ENCODE data around the gene SH2D1A. TPM values are rescaled to one million over a fixed set of nuclear protein-coding genes. Genes with fewer than 3 reads are reported as not detected.
A peak's percentile ranks its signal among the peaks of the same experiment; 100 is the strongest.
"Not testable (repeated sequence)": the region's sequence is repeated elsewhere in the genome, so short reads cannot be mapped to it uniquely, and the experiment has no call there.

Gene SH2D1A
- total RNA-seq, 3 donors from 2014 or later (not counting 1 experiment from before 2014, with no cell fraction given) = 58.4 to 73.6 (median 62.2) TPM

GRCh38 chrX:124406294-124407014 lies 60.1 kb downstream of the SH2D1A start:
- Histone ChIP-seq H3K4me1 (ENCODE audit: control insufficient read depth, insufficient read depth, low read length) (no peaks in the 10 kb centered on the region), H3K27ac (ENCODE audit: low read length) (no peak overlapping the region), H3K36me3 (ENCODE audit: control insufficient read depth, insufficient read depth, low read length) (no peaks in the 10 kb centered on the region), H3K9me3 (ENCODE audit: control insufficient read depth, insufficient read depth, low read length) (no peaks in the 10 kb centered on the region), H3K4me3 (ENCODE audit: low read length) (no peak overlapping the region), H3K27me3 (ENCODE audit: control insufficient read depth, insufficient read depth, low read length) (no peaks in the 10 kb centered on the region)
- intact Hi-C loops (cut with micrococcal nuclease) = no loop called here
- H3K27ac Mint-ChIP-seq = no peak overlapping the region
- no peaks in the 10 kb centered on the region for H3K4me1 Mint-ChIP-seq
- ATAC-seq = peak in 1 of 3 donors; percentile 81
- 51% methylated on average over 12 of the region's 12 CpGs for WGBS (ENCODE audit: insufficient coverage)
- no peak for TF ChIP-seq CTCF (IDR thresholded peaks at IDR 0.05)
- H3K9me3 Mint-ChIP-seq = no peaks in the 10 kb centered on the region
- H3K27me3 Mint-ChIP-seq (ENCODE audit: low read depth in 2 of 2) = peaks cover 0 to under 1% of the 10 kb centered on the region in 2 donors
- no peak overlapping the region for H3K4me3 Mint-ChIP-seq
- H3K36me3 Mint-ChIP-seq = no peaks in the 10 kb centered on the region
- DNase-seq = peak in 1 of 2 donors; percentile 74

GRCh38 chrX:124407226-124407625 lies 60.9 kb downstream of the SH2D1A start:
- no peak overlapping the region for H3K4me3 Mint-ChIP-seq
- no CpG with 5 or more reads among the region's 1 CpG for WGBS (ENCODE audit: insufficient coverage)
- no peak overlapping the region for H3K27ac Mint-ChIP-seq
- Histone ChIP-seq H3K4me1 (ENCODE audit: control insufficient read depth, insufficient read depth, low read length) (no peaks in the 10 kb centered on the region), H3K36me3 (ENCODE audit: control insufficient read depth, insufficient read depth, low read length) (no peaks in the 10 kb centered on the region), H3K9me3 (ENCODE audit: control insufficient read depth, insufficient read depth, low read length) (no peaks in the 10 kb centered on the region), H3K4me3 (ENCODE audit: low read length) (no peak overlapping the region), H3K27me3 (ENCODE audit: control insufficient read depth, insufficient read depth, low read length) (no peaks in the 10 kb centered on the region), H3K27ac (ENCODE audit: low read length) (no peak overlapping the region)
- H3K9me3 Mint-ChIP-seq = no peaks in the 10 kb centered on the region
- intact Hi-C loops (cut with micrococcal nuclease) = no loop called here
- DNase-seq (no peak), ATAC-seq (no peak)
- H3K27me3 Mint-ChIP-seq (ENCODE audit: low read depth in 2 of 2) = peaks cover 0 to 7% of the 10 kb centered on the region in 2 donors
- TF ChIP-seq CTCF (IDR thresholded peaks at IDR 0.05) = no peak
- H3K36me3 Mint-ChIP-seq = no peaks in the 10 kb centered on the region
- no peaks in the 10 kb centered on the region for H3K4me1 Mint-ChIP-seq

- H3K9me3 ChIP-seq (ENCODE audit: control insufficient read depth, insufficient read depth, low read length); H3K4me3 Mint-ChIP-seq; H3K9me3 Mint-ChIP-seq; H3K27me3 Mint-ChIP-seq (ENCODE audit: low read depth in 2 of 2); DNase-seq; H3K36me3 ChIP-seq (ENCODE audit: control insufficient read depth, insufficient read depth, low read length); H3K27me3 ChIP-seq (ENCODE audit: control insufficient read depth, insufficient read depth, low read length); intact Hi-C loops (cut with micrococcal nuclease); H3K4me1 ChIP-seq (ENCODE audit: control insufficient read depth, insufficient read depth, low read length); ATAC-seq; H3K4me3 ChIP-seq (ENCODE audit: low read length); H3K27ac Mint-ChIP-seq; H3K36me3 Mint-ChIP-seq; H3K27ac ChIP-seq (ENCODE audit: low read length); H3K4me1 Mint-ChIP-seq: not testable (repeated sequence)
- 88% methylated on average over 4 of the region's 6 CpGs for WGBS (ENCODE audit: insufficient coverage)
Measured at GRCh38 chrX:124408380-124408779, 62.0 kb downstream of the SH2D1A start.

GRCh38 chrX:124413244-124413643 lies 66.9 kb downstream of the SH2D1A start:
- no peaks in the 10 kb centered on the region for H3K4me1 ChIP-seq (ENCODE audit: control insufficient read depth, insufficient read depth, low read length)
- WGBS (ENCODE audit: insufficient coverage) = 94% methylated on average over 3 of the region's 6 CpGs
- H3K36me3 ChIP-seq (ENCODE audit: control insufficient read depth, insufficient read depth, low read length) = no peaks in the 10 kb centered on the region
- H3K4me1 Mint-ChIP-seq = peaks cover 0 to 5% of the 10 kb centered on the region in 2 donors
- no peak overlapping the region for H3K4me3 ChIP-seq (ENCODE audit: low read length)
- no peak for TF ChIP-seq CTCF (IDR thresholded peaks at IDR 0.05)
- no peak for DNase-seq
- H3K27ac Mint-ChIP-seq = no peak overlapping the region
- intact Hi-C loops (cut with micrococcal nuclease) = no loop called here
- ATAC-seq = no peak
- H3K27ac ChIP-seq (ENCODE audit: low read length) = no peak overlapping the region
- H3K27me3 ChIP-seq (ENCODE audit: control insufficient read depth, insufficient read depth, low read length) = no peaks in the 10 kb centered on the region
- H3K9me3 ChIP-seq (ENCODE audit: control insufficient read depth, insufficient read depth, low read length) = no peaks in the 10 kb centered on the region
- no peak overlapping the region for H3K4me3 Mint-ChIP-seq
- no peaks in the 10 kb centered on the region for H3K36me3 Mint-ChIP-seq
- H3K27me3 Mint-ChIP-seq (ENCODE audit: low read depth in 2 of 2) = peaks cover 0 to 7% of the 10 kb centered on the region in 2 donors
- no peaks in the 10 kb centered on the region for H3K9me3 Mint-ChIP-seq
